Smooth muscle cell (in vitro differentiated cells): ENCODE measurements around the gene MBD2. TPM values are rescaled to one million over a fixed set of nuclear protein-coding genes. Genes with fewer than 3 reads are reported as not detected.

Experiments
- DNase-seq: peaks from one replicate; lab custom pipeline; 2025; ENCODE audit not compliant: unreplicated experiment; lab: John Stamatoyannopoulos, UW
- H2AFZ ChIP-seq: fragments of 200-600 bp; sonication (generic); 2 replicates; pipeline ENCODE4 v1.6.0; 2016; ENCODE audit warnings: antibody characterized with exemption, low read depth, mild to moderate bottlenecking
- H3F3A ChIP-seq: fragments of 200-600 bp; sonication (generic); 2 replicates; pipeline ENCODE4 v1.6.0; 2017; ENCODE audit warnings: antibody characterized with exemption, low read depth
- H3K27ac ChIP-seq: fragments of 200-600 bp; sonication (generic); 2 replicates; pipeline ENCODE4 v1.5.1; 2016; ENCODE audit warnings: low read depth, mild to moderate bottlenecking
- H3K27me3 ChIP-seq: fragments of 200-600 bp; sonication (generic); 2 replicates; pipeline ENCODE4 v1.6.1; 2016; ENCODE audit warnings: low read depth, mild to moderate bottlenecking
- H3K36me3 ChIP-seq: fragments of 200-600 bp; sonication (generic); 2 replicates; pipeline ENCODE4 v1.5.1; 2016; ENCODE audit warnings: low read depth
- H3K4me1 ChIP-seq: fragments of 200-600 bp; sonication (generic); 2 replicates; pipeline ENCODE4 v1.5.1; 2016; ENCODE audit warnings: low read depth
- H3K4me2 ChIP-seq: fragments of 200-600 bp; sonication (generic); 2 replicates; pipeline ENCODE4 v1.6.0; 2016; ENCODE audit warnings: mild to moderate bottlenecking
- H3K4me3 ChIP-seq: fragments of 200-600 bp; sonication (generic); 2 replicates; pipeline ENCODE4 v1.5.1; 2016; ENCODE audit warnings: mild to moderate bottlenecking
- H3K79me2 ChIP-seq: fragments of 200-600 bp; sonication (generic); 2 replicates; pipeline ENCODE4 v1.6.0; 2016; ENCODE audit warnings: low read depth, mild to moderate bottlenecking
- H3K9ac ChIP-seq: fragments of 200-600 bp; sonication (generic); 2 replicates; pipeline ENCODE4 v1.6.0; 2016; ENCODE audit warnings: low read depth
- H3K9me3 ChIP-seq: fragments of 200-600 bp; sonication (generic); replicated peaks from 2 replicates; pipeline ENCODE4 v1.5.1; 2016; ENCODE audit warnings: low read depth
- H4K20me1 ChIP-seq: fragments of 200-600 bp; sonication (generic); 2 replicates; pipeline ENCODE4 v1.6.0; 2016; ENCODE audit warnings: low read depth
- WGBS: methylation state at CpG from one replicate; pipeline ENCODE4 v1.1.7; 2016; ENCODE audit warnings: low lambda C conversion rate; 5-methylcytosine and 5-hydroxymethylcytosine counted together
- polyA plus RNA-seq: library from polyadenylated mRNA; unstranded; fragments of >200 nt; fragmentation: Nextera tagmentation; extraction: Ambion mirVana; gene quantifications from 2 replicates; pipeline ENCODE4 v1.2.1, GENCODE V29; 2016
- total RNA-seq: library from RNA; depleted of rRNA; stranded (reverse); fragments of >200 nt; gene quantifications from 2 replicates; pipeline ENCODE4 v1.2.3, GENCODE V29; 2014
- TF ChIP-seq, protein P1 (sequence below): fragments of 200-600 bp; sonication (generic); IDR thresholded peaks from 2 replicates; pipeline ENCODE4 v1.5.1; 2017; ENCODE audit warnings: borderline replicate concordance, mild to moderate bottlenecking, antibody characterized with exemption; ENCODE audit not compliant: insufficient read depth, poor library complexity, severe bottlenecking

MBD2 gene
- total and polyA plus RNA-seq, 2 experiments from 2014 or later: 28.5 to 42.6 TPM

DNA sequence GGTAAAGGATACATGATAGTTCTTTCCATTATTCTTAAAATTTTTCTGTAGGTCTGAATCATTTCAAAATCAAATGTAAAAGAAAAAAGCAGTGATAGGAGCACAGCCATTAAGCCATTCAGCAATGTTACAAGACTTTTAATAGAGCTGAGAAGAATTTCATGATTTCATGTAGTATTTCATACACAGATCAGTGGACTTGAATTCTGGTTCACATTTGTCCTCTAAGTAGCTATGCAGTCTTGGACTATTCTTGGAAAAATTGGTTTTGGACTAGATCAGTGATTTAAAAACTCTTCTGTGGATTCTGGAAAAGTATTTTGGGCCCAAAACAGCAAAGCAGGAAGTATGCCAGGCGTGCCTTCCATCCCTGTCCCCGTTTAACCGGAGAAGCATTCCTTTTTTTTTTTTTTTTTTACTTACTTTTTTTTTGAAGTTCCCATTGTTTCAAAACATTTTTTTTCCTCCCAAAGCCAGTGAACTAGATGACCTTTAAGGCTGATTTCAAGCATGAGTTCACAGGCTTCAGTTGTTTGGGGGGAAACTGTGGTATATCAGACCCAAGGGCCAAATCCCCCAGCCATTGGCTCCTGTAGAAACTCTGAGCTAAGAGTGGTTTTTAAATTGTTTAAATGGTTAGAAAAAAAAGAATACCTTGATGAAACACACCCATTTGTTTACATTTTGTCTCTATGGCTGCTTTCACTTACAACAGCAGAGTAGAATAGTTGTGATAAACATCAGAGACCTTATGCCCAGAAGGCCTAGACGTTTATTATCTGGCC is 27.3 kb upstream of the MBD2 start:
- Histone ChIP-seq H3K4me3 (no peak overlapping the region), H3K27ac (peak overlapping the region; percentile 31), H3K27me3 (no peaks in the 10 kb centered on the region), H3K9me3 (no peaks in the 10 kb centered on the region), H3K9ac (no peak overlapping the region), H3K36me3 (no peaks in the 10 kb centered on the region), H3K4me1 (peaks cover 56% of the 10 kb centered on the region), H3F3A (peaks cover 11% of the 10 kb centered on the region), H2AFZ (no peak overlapping the region), H3K79me2 (no peaks in the 10 kb centered on the region), H3K4me2 (no peak overlapping the region), H4K20me1 (no peaks in the 10 kb centered on the region)
- WGBS: 43% methylated on average over 4 of the region's 4 CpGs
- no peak for DNase-seq
- TF ChIP-seq, protein P1, sequence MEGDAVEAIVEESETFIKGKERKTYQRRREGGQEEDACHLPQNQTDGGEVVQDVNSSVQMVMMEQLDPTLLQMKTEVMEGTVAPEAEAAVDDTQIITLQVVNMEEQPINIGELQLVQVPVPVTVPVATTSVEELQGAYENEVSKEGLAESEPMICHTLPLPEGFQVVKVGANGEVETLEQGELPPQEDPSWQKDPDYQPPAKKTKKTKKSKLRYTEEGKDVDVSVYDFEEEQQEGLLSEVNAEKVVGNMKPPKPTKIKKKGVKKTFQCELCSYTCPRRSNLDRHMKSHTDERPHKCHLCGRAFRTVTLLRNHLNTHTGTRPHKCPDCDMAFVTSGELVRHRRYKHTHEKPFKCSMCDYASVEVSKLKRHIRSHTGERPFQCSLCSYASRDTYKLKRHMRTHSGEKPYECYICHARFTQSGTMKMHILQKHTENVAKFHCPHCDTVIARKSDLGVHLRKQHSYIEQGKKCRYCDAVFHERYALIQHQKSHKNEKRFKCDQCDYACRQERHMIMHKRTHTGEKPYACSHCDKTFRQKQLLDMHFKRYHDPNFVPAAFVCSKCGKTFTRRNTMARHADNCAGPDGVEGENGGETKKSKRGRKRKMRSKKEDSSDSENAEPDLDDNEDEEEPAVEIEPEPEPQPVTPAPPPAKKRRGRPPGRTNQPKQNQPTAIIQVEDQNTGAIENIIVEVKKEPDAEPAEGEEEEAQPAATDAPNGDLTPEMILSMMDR: no peak

DNA sequence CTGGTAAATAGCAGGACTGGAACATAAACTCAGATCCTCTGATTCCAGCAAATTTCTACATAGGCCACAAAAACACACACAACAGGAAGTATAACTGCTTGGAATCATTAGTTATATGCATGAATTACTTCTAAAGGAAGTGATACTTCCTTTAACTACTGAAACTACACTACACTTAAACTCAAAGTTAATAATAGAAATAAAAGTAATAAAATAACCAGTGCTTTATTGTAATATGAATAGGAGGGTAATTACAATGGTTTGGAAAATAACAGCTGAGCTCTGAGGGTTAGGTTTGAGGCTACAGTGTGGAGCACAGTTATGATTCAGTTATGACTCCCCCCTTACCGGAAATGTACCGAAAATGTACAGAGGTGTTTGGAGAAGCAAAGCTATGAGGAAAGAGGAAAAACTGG is 26.4 kb upstream of the MBD2 start:
- Histone ChIP-seq H3K4me1 (peaks cover 58% of the 10 kb centered on the region), H3K4me3 (no peak overlapping the region), H2AFZ (no peak overlapping the region), H3K27me3 (no peaks in the 10 kb centered on the region), H3K36me3 (no peaks in the 10 kb centered on the region), H3K9me3 (no peaks in the 10 kb centered on the region), H3K27ac (no peak overlapping the region), H4K20me1 (no peaks in the 10 kb centered on the region), H3K9ac (no peak overlapping the region), H3K79me2 (no peaks in the 10 kb centered on the region), H3F3A (peaks cover 11% of the 10 kb centered on the region), H3K4me2 (no peak overlapping the region)
- TF ChIP-seq, protein P1: no peak
- no peak for DNase-seq
- 90% methylated on average over 2 of the region's 2 CpGs for WGBS

- Histone ChIP-seq H3K4me2 (peak overlapping the region; percentile 28), H3K9ac (peak overlapping the region; percentile 7), H3K9me3 (no peaks in the 10 kb centered on the region), H3F3A (no peaks in the 10 kb centered on the region), H3K4me3 (no peak overlapping the region), H3K27me3 (no peaks in the 10 kb centered on the region), H3K79me2 (no peaks in the 10 kb centered on the region), H4K20me1 (no peaks in the 10 kb centered on the region), H3K27ac (peak overlapping the region; percentile 69), H2AFZ (peak overlapping the region; percentile 83), H3K4me1 (peaks cover 39% of the 10 kb centered on the region), H3K36me3 (no peaks in the 10 kb centered on the region)
- WGBS: 29% methylated on average over 9 of the region's 9 CpGs
- DNase-seq: no peak
- TF ChIP-seq, protein P1: no peak
These were observed 23.2 kb upstream of the MBD2 start for GRCh38 chr18:54247511-54248175.
